Hematopoietic multipotent progenitor cell treated with erythropoietin and hydrocortisone succinate and interleukin-3 and kit ligand, for 8 days (in vitro differentiated cells): ENCODE measurements around the gene SFN.
"Not testable (repeated sequence)": the region's sequence is repeated elsewhere in the genome, so short reads cannot be mapped to it uniquely, and the experiment has no call there.

ENCODE experiments used
- DNase-seq: peaks from one replicate; pipeline ENCODE4 v3.0.0-alpha.2; 2015

Gene SFN

GRCh38 chr1:26862781-26863684 is at the start of gene SFN:
Gene SFN, plus strand, starts transcription at chr1:26863149. Its CDS starts 64 bp downstream, at chr1:26863213.
- peak; percentile 43 for DNase-seq

GRCh38 chr1:26814377-26814776 is 48.6 kb upstream of the SFN start:
- DNase-seq = no peak

GRCh38 chr1:26814893-26815292 is 48.1 kb upstream of the SFN start:
- DNase-seq = no peak

GRCh38 chr1:26820784-26821269 is 42.1 kb upstream of the SFN start:
- peak; percentile 48 for DNase-seq

GRCh38 chr1:26822737-26823395 is 40.1 kb upstream of the SFN start:
- no peak for DNase-seq

GRCh38 chr1:26824731-26825130 is 38.2 kb upstream of the SFN start:
- DNase-seq = no peak

- DNase-seq = peak; percentile 54
These were observed 36.5 kb upstream of the SFN start, which contains the start of gene ZDHHC18 for GRCh38 chr1:26826261-26827105. Gene ZDHHC18, plus strand, starts transcription at chr1:26826688. Its CDS starts 117 bp downstream, at chr1:26826805.

- DNase-seq = no peak
These were observed 35.8 kb upstream of the SFN start for GRCh38 chr1:26827106-26827604.

GRCh38 chr1:26827663-26828062 is 35.3 kb upstream of the SFN start:
- no peak for DNase-seq

- no peak for DNase-seq
These were observed 34.4 kb upstream of the SFN start for GRCh38 chr1:26828411-26828991.

- DNase-seq = no peak
These were observed 33.6 kb upstream of the SFN start for GRCh38 chr1:26829184-26829911.

- no peak for DNase-seq
These were observed 31.9 kb upstream of the SFN start for GRCh38 chr1:26831059-26831458.

GRCh38 chr1:26831546-26832248 is 31.3 kb upstream of the SFN start:
- DNase-seq = no peak

GRCh38 chr1:26832249-26832960 is 30.5 kb upstream of the SFN start:
- DNase-seq = no peak

GRCh38 chr1:26833432-26834405 is 29.2 kb upstream of the SFN start:
- peak; percentile 31 for DNase-seq

GRCh38 chr1:26837665-26838064 is 25.3 kb upstream of the SFN start:
- not testable (repeated sequence) for DNase-seq

- DNase-seq = no peak
These were observed 24.2 kb upstream of the SFN start for GRCh38 chr1:26838474-26839338.

GRCh38 chr1:26839339-26839722 is 23.6 kb upstream of the SFN start:
- DNase-seq = no peak
